Stimulated activated naive CD8-positive, alpha-beta T cell treated with anti-CD3 and anti-CD28 coated beads, Interleukin-15, Interleukin-2, amounts not matched to agents 100 ng/mL and 50 ng/mL, for 24 hours (primary cell): ENCODE measurements around the gene EPHA1.
A peak's percentile ranks its signal among the peaks of the same experiment; 100 is the strongest.

Experiments
- H3K27ac Mint-ChIP-seq: one replicate; pipeline ENCODE4 v1.8.0; 2021; ENCODE audit warnings: mild to moderate bottlenecking, mixed read lengths
- H3K27me3 Mint-ChIP-seq: one replicate; pipeline ENCODE4 v1.8.0; 2021; ENCODE audit warnings: mixed read lengths
- H3K36me3 Mint-ChIP-seq: one replicate; pipeline ENCODE4 v1.8.0; 2021; ENCODE audit warnings: low read depth, mixed read lengths
- H3K4me1 Mint-ChIP-seq: one replicate; pipeline ENCODE4 v1.8.0; 2021; ENCODE audit warnings: low read depth, mixed read lengths
- H3K4me3 Mint-ChIP-seq: one replicate; pipeline ENCODE4 v1.8.0; 2021; ENCODE audit warnings: mild to moderate bottlenecking, mixed read lengths
- H3K9me3 Mint-ChIP-seq: one replicate; pipeline ENCODE4 v1.8.0; 2021; ENCODE audit warnings: mixed read lengths

The EPHA1 gene

DNA sequence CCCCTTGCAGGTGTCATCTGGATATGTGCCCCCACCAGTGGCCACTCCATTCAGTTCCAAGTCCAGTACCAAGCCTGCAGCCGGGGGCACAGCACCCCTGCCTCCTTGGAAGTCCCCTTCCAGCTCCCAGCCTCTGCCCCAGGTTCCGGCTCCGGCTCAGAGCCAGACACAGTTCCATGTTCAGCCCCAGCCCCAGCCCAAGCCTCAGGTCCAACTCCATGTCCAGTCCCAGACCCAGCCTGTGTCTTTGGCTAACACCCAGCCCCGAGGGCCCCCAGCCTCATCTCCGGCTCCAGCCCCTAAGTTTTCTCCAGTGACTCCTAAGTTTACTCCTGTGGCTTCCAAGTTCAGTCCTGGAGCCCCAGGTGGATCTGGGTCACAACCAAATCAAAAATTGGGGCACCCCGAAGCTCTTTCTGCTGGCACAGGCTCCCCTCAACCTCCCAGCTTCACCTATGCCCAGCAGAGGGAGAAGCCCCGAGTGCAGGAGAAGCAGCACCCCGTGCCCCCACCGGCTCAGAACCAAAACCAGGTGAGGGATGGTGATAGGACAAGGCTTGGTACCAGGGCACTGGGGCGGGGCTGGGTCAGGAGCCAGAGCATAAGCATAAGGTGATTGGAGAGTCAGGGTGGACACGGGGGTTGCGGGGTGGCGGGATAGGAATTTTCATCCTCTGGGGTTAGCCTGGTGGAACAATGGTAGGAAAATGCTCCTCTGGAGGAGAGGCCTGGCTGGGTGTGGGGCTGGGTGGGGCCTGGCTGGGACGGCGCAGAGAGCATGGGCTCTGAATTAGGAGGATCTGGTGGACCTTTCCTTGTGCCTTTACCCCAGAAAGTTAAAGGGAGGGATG lies 25.6 kb downstream of the EPHA1 start:
- no peaks in the 10 kb centered on the region for H3K9me3 Mint-ChIP-seq
- H3K4me3 Mint-ChIP-seq: peak overlapping the region; percentile 76
- H3K27me3 Mint-ChIP-seq: no peaks in the 10 kb centered on the region
- peak overlapping the region; percentile 7 for H3K27ac Mint-ChIP-seq
- H3K36me3 Mint-ChIP-seq: no peaks in the 10 kb centered on the region
- H3K4me1 Mint-ChIP-seq: peaks cover 20% of the 10 kb centered on the region

GRCh38 chr7:143382126-143382790 lies 26.4 kb downstream of the EPHA1 start:
- no peaks in the 10 kb centered on the region for H3K9me3 Mint-ChIP-seq
- H3K4me3 Mint-ChIP-seq: peak overlapping the region; percentile 76
- peaks cover 23% of the 10 kb centered on the region for H3K4me1 Mint-ChIP-seq
- peak overlapping the region; percentile 64 for H3K27ac Mint-ChIP-seq
- H3K27me3 Mint-ChIP-seq: no peaks in the 10 kb centered on the region
- H3K36me3 Mint-ChIP-seq: no peaks in the 10 kb centered on the region

GRCh38 chr7:143381427-143382125 lies 27.1 kb downstream of the EPHA1 start:
- peak overlapping the region; percentile 64 for H3K27ac Mint-ChIP-seq
- peaks cover 29% of the 10 kb centered on the region for H3K4me1 Mint-ChIP-seq
- no peaks in the 10 kb centered on the region for H3K36me3 Mint-ChIP-seq
- H3K27me3 Mint-ChIP-seq: no peaks in the 10 kb centered on the region
- H3K9me3 Mint-ChIP-seq: no peaks in the 10 kb centered on the region
- H3K4me3 Mint-ChIP-seq: peak overlapping the region; percentile 76

- Mint-ChIP-seq H3K27me3 (no peaks in the 10 kb centered on the region), H3K27ac (peak within 1 kb of the TSS; percentile 90), H3K36me3 (no peaks in the 10 kb centered on the region), H3K4me3 (peak within 1 kb of the TSS; percentile 84), H3K4me1 (peaks cover 36% of the 10 kb centered on the region), H3K9me3 (no peaks in the 10 kb centered on the region)
Observed at GRCh38 chr7:143380646-143381426, 27.8 kb downstream of the EPHA1 start, which contains the start of gene ZYX. TSS of gene ZYX (plus strand) at chr7:143381345. CDS start at chr7:143381572, 227 bp downstream.

- no peaks in the 10 kb centered on the region for H3K36me3 Mint-ChIP-seq
- peak overlapping the region; percentile 84 for H3K4me3 Mint-ChIP-seq
- no peaks in the 10 kb centered on the region for H3K27me3 Mint-ChIP-seq
- H3K27ac Mint-ChIP-seq: peak overlapping the region; percentile 90
- peaks cover 42% of the 10 kb centered on the region for H3K4me1 Mint-ChIP-seq
- no peaks in the 10 kb centered on the region for H3K9me3 Mint-ChIP-seq
Observed at GRCh38 chr7:143380260-143380645, 28.4 kb downstream of the EPHA1 start.

- Mint-ChIP-seq H3K36me3 (no peaks in the 10 kb centered on the region), H3K27ac (peak overlapping the region; percentile 90), H3K4me3 (peak overlapping the region; percentile 84), H3K9me3 (no peaks in the 10 kb centered on the region), H3K27me3 (no peaks in the 10 kb centered on the region), H3K4me1 (peaks cover 47% of the 10 kb centered on the region)
Observed at GRCh38 chr7:143379611-143380259, 28.9 kb downstream of the EPHA1 start.

GRCh38 chr7:143376396-143376795 lies 32.3 kb downstream of the EPHA1 start:
- H3K27me3 Mint-ChIP-seq: no peaks in the 10 kb centered on the region
- no peaks in the 10 kb centered on the region for H3K9me3 Mint-ChIP-seq
- H3K4me1 Mint-ChIP-seq: peaks cover 74% of the 10 kb centered on the region
- H3K4me3 Mint-ChIP-seq: no peak overlapping the region
- H3K36me3 Mint-ChIP-seq: no peaks in the 10 kb centered on the region
- H3K27ac Mint-ChIP-seq: peak overlapping the region; percentile 89

- Mint-ChIP-seq H3K4me1 (peaks cover 80% of the 10 kb centered on the region), H3K4me3 (peak overlapping the region; percentile 49), H3K36me3 (no peaks in the 10 kb centered on the region), H3K9me3 (no peaks in the 10 kb centered on the region), H3K27me3 (no peaks in the 10 kb centered on the region), H3K27ac (peak overlapping the region; percentile 89)
Observed at GRCh38 chr7:143375298-143376034, 33.2 kb downstream of the EPHA1 start.

DNA sequence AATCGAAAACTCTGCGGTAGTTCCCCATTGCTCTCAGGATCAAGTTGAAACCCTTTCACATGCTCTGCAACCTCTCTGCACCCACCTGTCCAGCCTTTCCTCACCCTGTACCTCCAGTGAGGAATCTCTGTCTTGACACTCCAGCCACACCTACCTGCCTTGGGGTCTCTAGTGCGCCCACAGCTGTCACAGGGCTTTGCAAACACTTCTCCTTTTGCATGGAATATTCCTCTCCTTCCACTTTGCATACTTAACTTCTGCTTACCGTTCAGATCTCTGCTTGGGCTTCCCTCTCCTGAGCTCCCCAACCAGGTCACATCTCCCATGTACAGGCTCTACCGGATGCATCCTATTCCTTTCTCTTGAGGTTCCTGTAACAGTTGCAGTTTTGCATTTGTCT lies 34.1 kb downstream of the EPHA1 start:
- H3K4me3 Mint-ChIP-seq: no peak overlapping the region
- H3K4me1 Mint-ChIP-seq: peaks cover 81% of the 10 kb centered on the region
- H3K36me3 Mint-ChIP-seq: no peaks in the 10 kb centered on the region
- H3K9me3 Mint-ChIP-seq: no peaks in the 10 kb centered on the region
- H3K27me3 Mint-ChIP-seq: no peaks in the 10 kb centered on the region
- H3K27ac Mint-ChIP-seq: peak overlapping the region; percentile 89

DNA sequence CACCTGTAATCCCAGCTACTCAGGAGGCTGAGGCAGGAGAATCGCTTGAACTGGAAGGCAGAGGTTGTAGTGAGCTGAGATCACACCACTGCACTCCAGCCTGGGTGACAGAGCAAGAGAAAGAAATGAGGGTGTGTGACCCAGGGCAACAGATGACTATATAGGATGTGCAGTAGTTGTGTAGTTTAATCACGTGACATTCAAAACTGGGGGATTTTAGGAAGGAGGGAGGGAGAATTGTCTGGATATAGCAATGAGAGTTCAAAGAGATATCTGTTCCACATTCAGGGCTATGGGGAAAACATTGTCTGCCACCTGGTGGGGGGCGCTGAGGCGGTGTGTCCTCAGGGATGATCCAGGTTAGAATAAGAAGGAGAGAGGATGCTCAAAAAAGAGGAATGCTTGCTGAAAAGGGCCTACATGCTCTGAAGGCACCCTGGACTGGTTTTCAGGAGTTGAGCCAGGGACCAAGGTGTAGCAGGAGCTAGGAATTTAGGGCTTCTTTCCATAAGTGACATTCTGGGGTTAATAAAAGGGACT lies 35.3 kb downstream of the EPHA1 start:
- no peaks in the 10 kb centered on the region for H3K27me3 Mint-ChIP-seq
- H3K4me3 Mint-ChIP-seq: no peak overlapping the region
- H3K9me3 Mint-ChIP-seq: no peaks in the 10 kb centered on the region
- peaks cover 69% of the 10 kb centered on the region for H3K4me1 Mint-ChIP-seq
- no peaks in the 10 kb centered on the region for H3K36me3 Mint-ChIP-seq
- H3K27ac Mint-ChIP-seq: no peak overlapping the region

GRCh38 chr7:143372070-143372469 lies 36.6 kb downstream of the EPHA1 start:
- peak overlapping the region; percentile 17 for H3K4me3 Mint-ChIP-seq
- H3K4me1 Mint-ChIP-seq: peaks cover 61% of the 10 kb centered on the region

DNA sequence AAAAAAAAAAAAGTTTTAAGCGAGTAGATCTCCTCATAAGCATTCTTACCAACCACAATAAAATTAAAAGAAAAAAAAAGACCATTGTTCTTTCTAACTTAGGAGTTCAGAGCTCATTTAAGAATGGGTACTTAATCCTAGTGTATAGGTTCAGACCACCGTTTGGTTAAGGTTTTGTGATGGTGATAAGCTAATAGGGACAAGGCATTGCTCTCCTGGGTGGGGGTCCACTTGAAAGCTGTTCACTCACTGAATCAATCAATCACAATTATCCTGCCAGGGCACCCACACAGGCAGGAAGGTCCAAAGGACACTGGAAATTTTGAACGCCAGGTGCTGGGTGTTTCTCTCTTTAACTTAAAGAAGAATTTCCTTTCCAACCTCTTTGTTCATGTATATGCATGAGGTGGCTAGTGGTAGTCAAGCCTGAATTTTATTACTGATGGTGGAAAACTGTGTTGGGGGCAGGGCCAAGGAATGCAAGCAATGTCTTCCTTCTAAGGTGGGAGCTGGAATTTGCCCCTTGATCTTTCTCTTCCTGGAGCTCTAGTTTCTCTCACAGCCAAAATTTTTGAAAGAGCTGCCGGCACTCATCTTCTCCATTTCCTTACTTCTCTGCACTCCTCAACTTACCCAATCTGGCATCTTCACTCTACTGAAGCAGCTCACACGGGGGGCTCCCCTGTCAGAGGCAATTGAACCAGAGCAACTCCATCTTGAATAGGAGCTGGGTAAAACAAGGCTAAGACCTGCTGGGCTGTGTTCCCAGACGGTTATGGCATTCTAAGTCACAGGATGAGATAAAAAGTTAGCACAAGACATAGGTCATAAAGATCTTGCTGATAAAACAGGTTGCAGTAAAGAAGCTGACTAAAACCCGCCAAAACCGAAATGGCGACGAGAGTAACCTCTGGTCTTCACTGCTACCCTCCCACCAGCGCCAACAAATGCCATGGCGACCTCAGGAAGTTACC lies 38.7 kb downstream of the EPHA1 start:
- H3K4me1 Mint-ChIP-seq: peaks cover 41% of the 10 kb centered on the region
- peak overlapping the region; percentile 34 for H3K27ac Mint-ChIP-seq
- H3K36me3 Mint-ChIP-seq: no peaks in the 10 kb centered on the region
- peaks cover 7% of the 10 kb centered on the region for H3K27me3 Mint-ChIP-seq
- no peaks in the 10 kb centered on the region for H3K9me3 Mint-ChIP-seq
- no peak overlapping the region for H3K4me3 Mint-ChIP-seq

More at GRCh38 chr7:143372070-143372469, 36.6 kb downstream of the EPHA1 start:
- H3K27ac Mint-ChIP-seq: peak overlapping the region; percentile 71
- no peaks in the 10 kb centered on the region for H3K9me3 Mint-ChIP-seq
- H3K36me3 Mint-ChIP-seq: no peaks in the 10 kb centered on the region
- no peaks in the 10 kb centered on the region for H3K27me3 Mint-ChIP-seq
